Smooth muscle cell (in vitro differentiated cells): Measurements from ENCODE around the gene CGA. TPM values are rescaled to one million over a fixed set of nuclear protein-coding genes. Genes with fewer than 3 reads are reported as not detected.

Experiments
- DNase-seq: peaks from one replicate; lab custom pipeline; 2025; ENCODE audit not compliant: unreplicated experiment; lab: John Stamatoyannopoulos, UW
- H2AFZ ChIP-seq: fragments of 200-600 bp; sonication (generic); 2 replicates; pipeline ENCODE4 v1.6.0; 2016; ENCODE audit warnings: antibody characterized with exemption, low read depth, mild to moderate bottlenecking
- H3F3A ChIP-seq: fragments of 200-600 bp; sonication (generic); 2 replicates; pipeline ENCODE4 v1.6.0; 2017; ENCODE audit warnings: antibody characterized with exemption, low read depth
- H3K27ac ChIP-seq: fragments of 200-600 bp; sonication (generic); 2 replicates; pipeline ENCODE4 v1.5.1; 2016; ENCODE audit warnings: low read depth, mild to moderate bottlenecking
- H3K27me3 ChIP-seq: fragments of 200-600 bp; sonication (generic); 2 replicates; pipeline ENCODE4 v1.6.1; 2016; ENCODE audit warnings: low read depth, mild to moderate bottlenecking
- H3K36me3 ChIP-seq: fragments of 200-600 bp; sonication (generic); 2 replicates; pipeline ENCODE4 v1.5.1; 2016; ENCODE audit warnings: low read depth
- H3K4me1 ChIP-seq: fragments of 200-600 bp; sonication (generic); 2 replicates; pipeline ENCODE4 v1.5.1; 2016; ENCODE audit warnings: low read depth
- H3K4me2 ChIP-seq: fragments of 200-600 bp; sonication (generic); 2 replicates; pipeline ENCODE4 v1.6.0; 2016; ENCODE audit warnings: mild to moderate bottlenecking
- H3K4me3 ChIP-seq: fragments of 200-600 bp; sonication (generic); 2 replicates; pipeline ENCODE4 v1.5.1; 2016; ENCODE audit warnings: mild to moderate bottlenecking
- H3K79me2 ChIP-seq: fragments of 200-600 bp; sonication (generic); 2 replicates; pipeline ENCODE4 v1.6.0; 2016; ENCODE audit warnings: low read depth, mild to moderate bottlenecking
- H3K9ac ChIP-seq: fragments of 200-600 bp; sonication (generic); 2 replicates; pipeline ENCODE4 v1.6.0; 2016; ENCODE audit warnings: low read depth
- H3K9me3 ChIP-seq: fragments of 200-600 bp; sonication (generic); replicated peaks from 2 replicates; pipeline ENCODE4 v1.5.1; 2016; ENCODE audit warnings: low read depth
- H4K20me1 ChIP-seq: fragments of 200-600 bp; sonication (generic); 2 replicates; pipeline ENCODE4 v1.6.0; 2016; ENCODE audit warnings: low read depth
- WGBS: methylation state at CpG from one replicate; pipeline ENCODE4 v1.1.7; 2016; ENCODE audit warnings: low lambda C conversion rate; 5-methylcytosine and 5-hydroxymethylcytosine counted together
- polyA plus RNA-seq: library from polyadenylated mRNA; unstranded; fragments of >200 nt; fragmentation: Nextera tagmentation; extraction: Ambion mirVana; gene quantifications from 2 replicates; pipeline ENCODE4 v1.2.1, GENCODE V29; 2016
- total RNA-seq: library from RNA; depleted of rRNA; stranded (reverse); fragments of >200 nt; gene quantifications from 2 replicates; pipeline ENCODE4 v1.2.3, GENCODE V29; 2014
- TF ChIP-seq, protein P1 (sequence below): fragments of 200-600 bp; sonication (generic); IDR thresholded peaks from 2 replicates; pipeline ENCODE4 v1.5.1; 2017; ENCODE audit warnings: borderline replicate concordance, mild to moderate bottlenecking, antibody characterized with exemption; ENCODE audit not compliant: insufficient read depth, poor library complexity, severe bottlenecking

The CGA gene
- total and polyA plus RNA-seq, 2 experiments from 2014 or later = 0.30 to 5.5 TPM

DNA sequence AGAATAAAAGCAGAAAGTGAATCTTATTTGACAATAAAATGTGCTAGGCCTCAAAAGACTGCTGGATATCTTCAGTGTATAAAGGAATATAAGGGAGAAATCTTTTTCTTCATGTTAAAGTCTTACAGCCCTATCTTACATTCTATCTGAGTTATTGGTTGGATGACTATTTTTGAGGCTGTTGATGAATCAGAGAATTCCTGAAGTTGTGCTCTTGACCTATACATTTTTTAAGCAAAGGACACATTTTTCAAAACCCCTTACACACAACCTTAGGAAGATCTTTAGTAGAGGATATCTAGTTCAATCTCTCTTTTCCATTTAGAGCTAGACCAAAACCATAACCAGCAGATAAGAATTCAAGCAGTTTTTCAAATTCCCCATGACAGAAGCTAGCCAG lies 10.9 kb upstream of the CGA start:
- Histone ChIP-seq H3F3A (no peaks in the 10 kb centered on the region), H3K9ac (no peak overlapping the region), H3K79me2 (no peaks in the 10 kb centered on the region), H3K36me3 (no peaks in the 10 kb centered on the region), H3K4me1 (no peaks in the 10 kb centered on the region), H2AFZ (no peak overlapping the region), H3K4me2 (no peak overlapping the region), H4K20me1 (no peaks in the 10 kb centered on the region), H3K27ac (no peak overlapping the region), H3K9me3 (no peaks in the 10 kb centered on the region), H3K4me3 (no peak overlapping the region), H3K27me3 (no peaks in the 10 kb centered on the region)
- TF ChIP-seq, protein P1, sequence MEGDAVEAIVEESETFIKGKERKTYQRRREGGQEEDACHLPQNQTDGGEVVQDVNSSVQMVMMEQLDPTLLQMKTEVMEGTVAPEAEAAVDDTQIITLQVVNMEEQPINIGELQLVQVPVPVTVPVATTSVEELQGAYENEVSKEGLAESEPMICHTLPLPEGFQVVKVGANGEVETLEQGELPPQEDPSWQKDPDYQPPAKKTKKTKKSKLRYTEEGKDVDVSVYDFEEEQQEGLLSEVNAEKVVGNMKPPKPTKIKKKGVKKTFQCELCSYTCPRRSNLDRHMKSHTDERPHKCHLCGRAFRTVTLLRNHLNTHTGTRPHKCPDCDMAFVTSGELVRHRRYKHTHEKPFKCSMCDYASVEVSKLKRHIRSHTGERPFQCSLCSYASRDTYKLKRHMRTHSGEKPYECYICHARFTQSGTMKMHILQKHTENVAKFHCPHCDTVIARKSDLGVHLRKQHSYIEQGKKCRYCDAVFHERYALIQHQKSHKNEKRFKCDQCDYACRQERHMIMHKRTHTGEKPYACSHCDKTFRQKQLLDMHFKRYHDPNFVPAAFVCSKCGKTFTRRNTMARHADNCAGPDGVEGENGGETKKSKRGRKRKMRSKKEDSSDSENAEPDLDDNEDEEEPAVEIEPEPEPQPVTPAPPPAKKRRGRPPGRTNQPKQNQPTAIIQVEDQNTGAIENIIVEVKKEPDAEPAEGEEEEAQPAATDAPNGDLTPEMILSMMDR = no peak
- no peak for DNase-seq

DNA sequence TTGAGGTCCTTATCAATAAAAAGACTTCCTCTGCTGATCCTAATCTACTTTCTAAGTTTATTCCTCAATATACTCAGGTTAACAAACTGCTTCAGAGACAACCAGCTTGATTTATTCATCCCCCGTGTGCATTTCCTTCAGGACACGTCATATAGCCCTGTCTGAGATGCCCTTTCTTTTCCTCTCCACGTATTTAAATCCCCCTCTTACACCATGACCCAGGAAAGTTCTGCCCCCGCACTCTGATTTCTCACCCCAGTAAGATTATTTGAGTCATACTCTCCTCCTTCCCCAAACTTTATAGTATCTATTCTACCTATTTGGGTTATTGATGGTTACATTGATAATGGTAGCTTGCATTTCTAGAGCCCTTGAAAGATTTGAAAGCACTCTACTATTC lies 9.8 kb upstream of the CGA start:
- H2AFZ ChIP-seq = no peak overlapping the region
- TF ChIP-seq, protein P1 = no peak
- no peaks in the 10 kb centered on the region for H3K27me3 ChIP-seq
- H3K36me3 ChIP-seq = no peaks in the 10 kb centered on the region
- no peaks in the 10 kb centered on the region for H3K4me1 ChIP-seq
- no peak overlapping the region for H3K4me3 ChIP-seq
- H3K79me2 ChIP-seq = no peaks in the 10 kb centered on the region
- no peak for DNase-seq
- H3K4me2 ChIP-seq = no peak overlapping the region
- no peaks in the 10 kb centered on the region for H4K20me1 ChIP-seq
- H3F3A ChIP-seq = no peaks in the 10 kb centered on the region
- H3K9me3 ChIP-seq = no peaks in the 10 kb centered on the region
- H3K9ac ChIP-seq = no peak overlapping the region
- H3K27ac ChIP-seq = no peak overlapping the region
- 94% methylated on average over 4 of the region's 4 CpGs for WGBS

DNA sequence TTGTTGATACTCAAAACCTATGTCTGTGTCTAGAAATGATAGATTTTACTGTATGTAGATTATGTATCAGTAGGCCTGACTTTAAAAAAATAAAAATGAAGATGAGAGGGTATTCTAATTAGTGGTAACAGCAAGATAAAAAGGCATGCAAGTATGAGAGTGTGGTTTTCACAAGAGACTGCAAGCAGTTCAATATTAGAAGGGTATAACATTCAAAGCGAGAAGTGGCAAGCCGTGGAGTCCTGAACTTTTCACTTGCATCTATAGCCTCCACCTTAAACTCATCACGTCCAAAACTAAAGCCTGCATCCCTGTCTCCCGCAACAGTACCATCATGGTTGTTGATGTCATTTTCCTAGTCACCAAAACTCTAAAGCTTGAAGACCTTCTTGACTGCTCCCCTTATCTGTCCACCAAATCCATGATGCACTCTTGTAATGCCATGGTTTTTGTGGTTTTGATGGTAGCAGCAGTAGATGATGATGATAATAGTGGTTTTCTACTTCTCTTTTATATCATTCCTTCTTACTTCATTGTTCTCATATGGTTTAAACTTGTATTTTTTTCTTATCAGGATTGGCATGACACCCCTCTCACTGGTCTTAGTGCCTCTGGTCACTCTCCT lies 9.2 kb upstream of the CGA start:
- Histone ChIP-seq H3K4me2 (no peak overlapping the region), H3K9me3 (no peaks in the 10 kb centered on the region), H4K20me1 (no peaks in the 10 kb centered on the region), H3K4me3 (no peak overlapping the region), H3K9ac (no peak overlapping the region), H3K4me1 (no peaks in the 10 kb centered on the region), H3K79me2 (no peaks in the 10 kb centered on the region), H3F3A (no peaks in the 10 kb centered on the region), H2AFZ (no peak overlapping the region), H3K27me3 (no peaks in the 10 kb centered on the region), H3K27ac (no peak overlapping the region), H3K36me3 (no peaks in the 10 kb centered on the region)
- no peak for DNase-seq
- TF ChIP-seq, protein P1 = no peak
- WGBS = 97% methylated on average over 4 of the region's 4 CpGs

DNA sequence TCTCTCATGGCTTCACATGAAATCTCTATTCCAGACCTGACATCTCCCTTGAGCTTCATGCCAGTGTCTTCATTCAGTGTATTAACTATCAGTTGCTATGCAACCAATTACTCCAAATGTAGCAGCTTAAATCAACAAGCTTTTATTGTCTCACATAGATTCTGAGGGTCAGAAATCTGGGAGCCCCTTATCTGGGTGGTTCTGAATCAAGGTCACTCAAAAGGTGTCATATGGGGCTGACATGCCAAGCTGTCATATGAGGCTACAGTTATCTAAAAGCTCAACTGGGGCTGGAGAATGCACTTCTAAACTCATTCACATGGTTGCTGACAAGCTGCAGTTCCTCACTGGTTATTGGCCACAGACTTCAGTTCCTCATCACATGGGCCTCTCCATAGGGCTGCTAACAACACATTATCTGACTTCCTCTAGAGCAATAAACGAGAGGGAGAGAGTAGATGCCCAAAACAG lies 7.3 kb upstream of the CGA start:
- Histone ChIP-seq H3K36me3 (no peaks in the 10 kb centered on the region), H3K9me3 (no peaks in the 10 kb centered on the region), H3K4me1 (no peaks in the 10 kb centered on the region), H2AFZ (no peak overlapping the region), H3F3A (no peaks in the 10 kb centered on the region), H3K4me2 (no peak overlapping the region), H3K79me2 (no peaks in the 10 kb centered on the region), H3K4me3 (no peak overlapping the region), H3K9ac (no peak overlapping the region), H3K27me3 (no peaks in the 10 kb centered on the region), H3K27ac (no peak overlapping the region), H4K20me1 (no peaks in the 10 kb centered on the region)
- 47% methylated on average over 1 of the region's 1 CpG for WGBS
- TF ChIP-seq, protein P1 = no peak
- DNase-seq = no peak
